SK-N-MC (cell line): ENCODE data around the gene TOX2.

ENCODE experiments used
- DNase-seq: peaks from one replicate; pipeline ENCODE4 v3.0.0-alpha.2; 2011; ENCODE audit warnings: low read depth, low spot score
- H3K27ac ChIP-seq: fragments of 200-600 bp; sonication (generic); 2 replicates; pipeline ENCODE4 v1.5.1; 2016; ENCODE audit warnings: mixed run types
- H3K36me3 ChIP-seq: fragments of 200-600 bp; sonication (generic); 2 replicates; pipeline ENCODE4 v1.6.1; 2017; ENCODE audit warnings: antibody characterized with exemption, low read length, mixed read lengths; ENCODE audit not compliant: insufficient read depth
- H3K4me3 ChIP-seq: fragments of 200-600 bp; sonication (generic); 2 replicates; pipeline ENCODE4 v1.5.1; 2016
- H3K9ac ChIP-seq: fragments of 200-600 bp; sonication (generic); 2 replicates; pipeline ENCODE4 v1.8.0; 2017; ENCODE audit warnings: mixed run types, mixed read lengths; ENCODE audit not compliant: insufficient read length
- H3K9me3 ChIP-seq: fragments of 200-600 bp; sonication (generic); 2 replicates; pipeline ENCODE4 v1.6.1; 2017; ENCODE audit warnings: low read depth, mild to moderate bottlenecking, antibody characterized with exemption, low read length, moderate library complexity, mixed read lengths
- EZH2 ChIP-seq: fragments of 200-600 bp; sonication (generic); IDR thresholded peaks from one replicate; pipeline ENCODE4 v1.6.1; 2017; ENCODE audit warnings: antibody characterized with exemption
- FOXP2 ChIP-seq: optimal IDR thresholded peaks from 2 replicates; pipeline ENCODE3; 2011; ENCODE audit warnings: mild to moderate bottlenecking, moderate library complexity; ENCODE audit not compliant: insufficient read depth; ENCODE audit errors: extremely low read length, control extremely low read depth
- POLR2AphosphoS5 ChIP-seq: IDR thresholded peaks from 2 replicates; pipeline ENCODE4 v1.6.1; 2012; ENCODE audit warnings: mild to moderate bottlenecking, low read depth, low read length, borderline replicate concordance

The TOX2 gene

DNA sequence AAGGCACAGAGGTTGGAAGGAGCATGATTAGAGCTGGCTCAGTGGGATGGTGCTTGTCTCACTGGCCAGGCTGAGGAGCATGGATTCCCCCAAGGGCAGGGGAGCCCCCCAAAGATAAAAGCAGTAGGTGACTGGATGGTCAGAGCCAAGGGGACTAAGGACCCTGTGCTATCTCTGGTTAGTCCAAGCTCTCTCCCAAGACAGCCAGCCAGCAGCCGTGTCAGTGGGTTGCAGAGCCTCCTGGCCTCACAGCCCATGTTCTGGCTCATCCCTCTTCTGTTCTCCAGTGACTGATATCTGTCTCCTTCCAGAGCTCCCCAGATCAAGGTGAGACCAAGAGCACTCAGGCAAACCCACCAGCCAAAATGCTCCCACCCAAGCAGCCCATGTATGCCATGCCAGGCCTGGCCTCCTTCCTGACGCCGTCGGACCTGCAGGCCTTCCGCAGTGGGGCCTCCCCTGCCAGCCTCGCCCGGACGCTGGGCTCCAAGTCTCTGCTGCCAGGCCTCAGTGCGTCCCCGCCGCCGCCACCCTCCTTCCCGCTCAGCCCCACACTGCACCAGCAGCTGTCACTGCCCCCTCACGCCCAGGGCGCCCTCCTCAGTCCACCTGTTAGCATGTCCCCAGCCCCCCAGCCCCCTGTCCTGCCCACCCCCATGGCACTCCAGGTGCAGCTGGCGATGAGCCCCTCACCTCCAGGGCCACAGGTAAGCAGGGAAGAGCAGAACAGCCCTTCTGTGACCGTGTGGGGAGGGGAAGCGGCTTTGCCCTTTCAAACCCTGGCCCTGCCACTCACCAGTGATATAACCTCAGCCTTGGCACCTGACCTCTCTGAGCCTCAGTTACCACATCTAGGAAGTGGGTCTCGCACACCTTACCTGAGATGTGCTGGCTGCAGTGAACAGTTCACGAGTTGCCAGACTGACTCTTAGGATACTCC lies 151.0 kb downstream of the TOX2 start:
- Histone ChIP-seq H3K4me3 (no peak overlapping the region), H3K9me3 (0 out of 2 replicates have a peak, but pooled peaks cover 3% of the 10 kb centered on the region), H3K27ac (no peak overlapping the region), H3K9ac (no peak overlapping the region), H3K36me3 (peaks cover 8% of the 10 kb centered on the region)
- no peak for DNase-seq
- TF ChIP-seq POLR2AphosphoS5 (no peak), EZH2 (no peak)

DNA sequence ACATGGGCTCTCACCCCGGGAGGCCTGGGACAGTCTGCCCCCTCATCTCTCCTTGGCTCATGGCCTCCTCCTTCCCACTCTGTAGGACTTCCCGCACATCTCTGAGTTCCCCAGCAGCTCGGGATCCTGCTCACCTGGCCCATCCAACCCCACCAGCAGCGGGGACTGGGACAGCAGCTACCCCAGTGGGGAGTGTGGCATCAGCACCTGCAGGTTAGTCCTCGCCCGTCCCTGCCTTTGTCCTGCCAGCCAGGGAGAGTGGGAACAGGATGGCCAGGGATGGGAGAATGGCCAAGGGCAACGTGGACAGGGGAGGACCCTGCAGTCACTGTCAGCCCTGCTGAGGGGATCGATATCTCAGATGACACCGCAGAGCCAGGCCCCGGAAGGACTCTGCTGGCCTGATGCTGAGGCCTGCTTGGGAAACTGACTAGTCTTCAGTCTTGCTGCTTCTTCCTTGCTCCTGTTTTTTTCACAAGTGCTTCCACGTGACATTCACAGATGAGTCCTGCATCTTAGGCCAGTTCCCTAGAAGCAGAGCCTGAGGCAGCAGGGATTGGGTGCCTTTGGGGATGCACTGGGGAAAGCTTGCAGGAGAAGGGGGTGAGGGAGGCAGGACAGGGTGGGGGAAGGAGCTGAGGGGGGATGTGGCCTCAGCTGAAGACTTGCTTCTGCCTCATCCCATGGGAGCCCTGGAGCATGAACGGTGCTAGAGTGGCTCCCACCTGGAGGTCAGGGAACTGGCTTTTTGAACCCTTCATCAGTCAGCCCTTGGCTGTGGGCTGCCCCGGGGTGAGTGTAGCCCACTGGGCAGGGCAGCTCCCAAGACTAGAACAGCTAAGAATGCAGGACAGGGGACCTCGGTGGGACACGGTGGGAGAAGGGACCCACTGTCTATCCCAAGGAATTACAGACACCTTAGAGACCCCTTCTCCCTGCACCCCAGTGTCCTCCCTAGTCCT lies 152.3 kb downstream of the TOX2 start:
- DNase-seq, result no peak
- H3K9ac ChIP-seq, result no peak overlapping the region
- peaks cover 8% of the 10 kb centered on the region for H3K36me3 ChIP-seq
- TF ChIP-seq POLR2AphosphoS5, result no peak
- no peak for TF ChIP-seq FOXP2
- TF ChIP-seq EZH2, result no peak
- H3K4me3 ChIP-seq, result no peak overlapping the region
- no peaks in the 10 kb centered on the region for H3K9me3 ChIP-seq
- H3K27ac ChIP-seq, result no peak overlapping the region

DNA sequence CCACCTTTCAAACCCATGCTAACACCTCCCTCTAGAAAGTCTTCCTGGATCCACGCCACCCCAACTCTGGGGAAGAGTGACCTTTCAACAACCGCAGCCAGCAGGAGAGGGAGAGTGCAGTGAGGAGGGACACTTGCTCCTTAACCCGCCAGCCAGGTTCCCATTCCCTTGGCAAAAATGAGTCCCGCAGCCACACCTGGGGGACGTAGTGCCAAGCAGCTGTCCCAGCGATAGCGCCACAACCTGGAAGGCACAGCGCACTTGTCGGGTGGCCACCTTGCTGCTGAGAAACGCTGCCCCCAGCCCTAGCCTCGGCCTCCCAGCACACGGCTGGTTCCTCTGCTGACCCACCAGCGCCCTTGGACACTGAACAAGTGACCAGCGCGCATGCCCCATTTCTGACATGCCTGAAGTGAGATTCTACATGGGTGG lies 153.0 kb downstream of the TOX2 start:
- Histone ChIP-seq H3K36me3 (peaks cover 8% of the 10 kb centered on the region), H3K4me3 (no peak overlapping the region), H3K27ac (no peak overlapping the region), H3K9ac (no peak overlapping the region), H3K9me3 (no peaks in the 10 kb centered on the region)
- no peak for DNase-seq
- TF ChIP-seq EZH2, result no peak

DNA sequence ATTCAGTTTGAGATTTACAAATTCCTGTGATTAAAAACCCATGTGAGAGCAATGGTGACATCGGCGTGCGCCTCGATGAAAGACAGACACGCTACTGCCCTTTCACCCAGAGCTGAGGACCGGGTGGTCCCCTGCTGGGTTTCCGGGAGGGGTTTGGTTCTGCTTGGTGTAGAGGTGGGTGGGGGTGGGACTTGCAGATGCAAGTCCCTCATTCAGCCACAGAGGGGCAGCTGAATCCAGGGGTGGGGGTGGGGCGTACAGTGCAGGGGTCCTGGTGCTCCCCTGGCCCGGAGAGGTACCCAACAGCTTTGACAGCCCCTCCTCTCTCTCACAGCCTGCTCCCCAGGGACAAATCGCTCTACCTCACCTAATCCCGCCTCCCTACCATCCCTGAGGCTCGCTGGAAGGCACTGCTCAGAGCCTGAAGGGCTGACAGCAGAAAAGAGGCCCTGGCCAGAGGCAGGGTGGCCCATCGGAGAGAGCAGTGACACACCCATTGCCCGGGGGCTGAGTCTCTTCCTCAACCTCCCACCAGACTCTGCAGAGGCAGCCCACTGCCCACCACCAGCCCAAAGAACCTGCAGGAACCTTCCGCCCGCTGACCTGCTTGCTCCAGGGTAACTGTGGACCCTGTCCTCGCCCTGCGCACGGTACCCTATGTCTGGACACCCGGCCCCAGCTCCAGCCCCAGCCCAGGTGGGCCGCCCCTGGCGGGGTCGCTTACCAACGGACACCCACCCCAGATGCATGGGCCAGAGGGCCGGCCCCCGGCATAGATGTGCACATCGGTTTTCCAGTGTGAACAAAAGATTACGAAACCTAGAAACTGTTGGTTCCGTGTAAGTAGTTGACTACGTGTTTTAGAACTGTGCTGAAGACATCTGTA lies 153.9 kb downstream of the TOX2 start:
- TF ChIP-seq FOXP2 (no peak), POLR2AphosphoS5 (no peak), EZH2 (no peak)
- peak overlapping the region; percentile 75 for H3K27ac ChIP-seq
- no peak for DNase-seq
- H3K9ac ChIP-seq, result no peak overlapping the region
- H3K9me3 ChIP-seq, result no peaks in the 10 kb centered on the region
- peaks cover 8% of the 10 kb centered on the region for H3K36me3 ChIP-seq
- H3K4me3 ChIP-seq, result no peak overlapping the region

DNA sequence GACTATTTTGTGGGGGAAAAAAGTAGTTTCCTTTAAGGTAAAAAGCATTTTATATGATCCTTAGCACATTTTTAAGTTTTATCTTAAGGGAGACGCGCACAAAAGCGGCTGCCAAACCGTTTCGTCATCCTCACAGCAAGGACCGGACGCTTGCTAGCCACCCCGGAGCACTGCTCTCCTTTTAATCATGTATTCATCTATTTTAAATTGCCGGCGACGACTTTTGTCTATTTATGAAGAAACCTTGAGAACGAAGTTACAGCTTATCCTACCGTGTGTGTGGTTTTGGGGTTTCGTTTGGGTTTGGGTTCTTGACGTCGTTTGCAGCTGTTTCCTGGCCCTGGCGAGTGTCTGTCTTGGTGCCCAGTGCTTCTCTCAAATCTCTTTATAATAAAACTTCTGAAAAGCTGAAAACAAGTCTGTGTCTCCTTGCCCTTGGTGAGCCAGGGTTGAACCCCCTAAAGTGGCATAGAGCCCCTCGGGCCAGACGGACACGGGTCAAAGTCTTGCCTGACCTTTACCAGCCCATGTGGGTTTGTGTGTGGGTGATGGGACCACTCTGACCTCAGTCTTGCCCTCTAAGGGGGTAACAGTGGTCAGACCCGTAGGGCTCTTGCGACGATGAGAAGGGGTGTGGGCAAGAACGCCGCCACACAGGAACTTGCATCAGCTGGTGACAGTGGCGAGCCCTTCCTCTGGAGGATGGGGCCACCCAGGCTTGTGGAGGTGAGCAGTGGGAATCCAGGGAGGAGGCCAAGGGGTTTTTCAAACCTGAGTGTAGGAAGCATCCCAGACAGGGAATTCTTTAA lies 154.8 kb downstream of the TOX2 start:
- H3K4me3 ChIP-seq, result no peak overlapping the region
- no peak for DNase-seq
- H3K27ac ChIP-seq, result peak overlapping the region; percentile 75
- peaks cover 8% of the 10 kb centered on the region for H3K36me3 ChIP-seq
- H3K9me3 ChIP-seq, result no peaks in the 10 kb centered on the region
- H3K9ac ChIP-seq, result no peak overlapping the region
- no peak for TF ChIP-seq EZH2
- TF ChIP-seq POLR2AphosphoS5, result no peak
- TF ChIP-seq FOXP2, result no peak

DNA sequence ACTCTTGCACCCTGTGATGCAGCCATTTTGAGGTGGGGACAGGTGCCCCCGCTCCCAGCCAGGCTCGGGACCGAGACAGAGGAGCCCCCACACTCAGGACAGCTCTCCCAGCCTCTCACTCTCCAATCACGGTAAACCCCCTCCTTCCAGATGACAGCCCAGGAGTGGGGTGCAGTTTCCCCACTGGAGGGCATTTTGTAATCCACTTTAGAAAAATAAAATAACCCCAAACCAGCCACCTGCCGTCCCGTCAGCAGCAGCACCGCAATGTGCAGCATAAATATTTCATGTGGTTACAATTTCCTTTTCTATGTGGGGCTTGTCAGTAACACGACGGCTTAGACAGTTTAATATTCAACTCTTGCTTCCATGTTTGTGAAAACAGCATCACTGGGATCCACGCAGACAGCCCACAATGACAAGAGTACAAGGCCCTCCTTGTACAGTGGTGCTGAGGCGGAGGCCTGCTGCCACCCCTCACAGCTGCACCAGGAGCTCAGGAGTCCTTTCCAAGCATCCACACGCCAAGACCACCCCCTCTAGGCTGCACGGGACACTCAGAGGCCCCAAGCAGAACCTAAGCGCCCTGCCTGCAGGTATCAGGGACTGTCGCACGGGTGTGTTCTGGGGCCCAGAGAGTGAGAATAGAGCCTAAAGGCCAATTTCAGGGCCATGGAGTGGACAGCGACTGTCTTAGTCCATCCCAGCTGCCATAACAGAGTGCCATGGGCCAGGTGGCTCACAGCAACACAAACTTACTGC lies 155.7 kb downstream of the TOX2 start:
- peaks cover 5% of the 10 kb centered on the region for H3K36me3 ChIP-seq
- no peak overlapping the region for H3K27ac ChIP-seq
- TF ChIP-seq EZH2 (no peak), FOXP2 (no peak), POLR2AphosphoS5 (no peak)
- H3K9ac ChIP-seq, result no peak overlapping the region
- no peak for DNase-seq
- no peak overlapping the region for H3K4me3 ChIP-seq
- H3K9me3 ChIP-seq, result no peaks in the 10 kb centered on the region

DNA sequence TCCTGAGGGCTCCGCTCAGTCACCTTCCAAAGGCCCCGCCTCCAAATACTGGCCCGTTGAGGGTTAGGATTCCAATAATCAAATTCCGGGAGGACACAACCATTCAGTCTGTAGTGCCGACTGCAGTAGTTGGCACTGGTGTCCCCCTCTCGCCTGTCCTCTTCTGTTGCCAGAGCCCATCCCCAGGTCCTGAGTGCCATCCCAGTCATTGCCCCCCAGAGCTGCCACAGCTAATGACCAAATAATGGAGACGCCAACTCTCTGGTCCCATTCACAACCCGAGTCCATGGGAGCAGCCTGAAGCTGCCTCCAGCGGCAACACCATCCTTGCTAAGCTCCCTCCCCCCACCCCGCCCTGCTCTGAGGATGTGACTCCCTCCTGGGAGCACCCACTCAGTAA lies 156.4 kb downstream of the TOX2 start:
- Histone ChIP-seq H3K27ac (no peak overlapping the region), H3K9ac (no peak overlapping the region), H3K36me3 (peaks cover 4% of the 10 kb centered on the region; the same call in 1 of the 2 replicates), H3K4me3 (no peak overlapping the region), H3K9me3 (no peaks in the 10 kb centered on the region)
- TF ChIP-seq FOXP2 (no peak), POLR2AphosphoS5 (no peak), EZH2 (no peak)
- DNase-seq, result no peak
